ENCODE data around the gene RTL3. TPM values are rescaled to one million over a fixed set of nuclear protein-coding genes. Genes with fewer than 3 reads are reported as not detected.

RTL3 gene
- total and polyA plus RNA-seq, 12 donors = 0.03 TPM; not detected in 11

DNA sequence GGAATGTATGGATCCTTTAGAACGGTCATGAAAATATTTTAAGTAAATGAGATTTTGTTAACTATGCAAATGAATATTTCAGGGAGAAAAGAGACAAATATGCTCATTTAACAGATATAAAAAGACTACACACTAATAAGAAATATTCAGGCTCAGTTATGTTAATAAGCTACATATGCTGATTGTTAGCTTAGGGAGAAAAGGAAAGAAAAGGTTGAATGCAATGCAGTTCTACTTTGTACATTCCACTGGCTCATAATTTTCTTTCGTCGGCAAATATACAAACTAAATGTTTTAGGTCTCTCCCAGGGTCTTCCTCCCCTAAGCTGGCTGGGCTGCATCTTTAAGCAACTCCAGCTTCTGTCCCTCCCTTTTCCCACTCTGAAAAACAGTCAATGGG lies 2.7 kb upstream of the RTL3 start:
- TF ChIP-seq, protein P1, sequence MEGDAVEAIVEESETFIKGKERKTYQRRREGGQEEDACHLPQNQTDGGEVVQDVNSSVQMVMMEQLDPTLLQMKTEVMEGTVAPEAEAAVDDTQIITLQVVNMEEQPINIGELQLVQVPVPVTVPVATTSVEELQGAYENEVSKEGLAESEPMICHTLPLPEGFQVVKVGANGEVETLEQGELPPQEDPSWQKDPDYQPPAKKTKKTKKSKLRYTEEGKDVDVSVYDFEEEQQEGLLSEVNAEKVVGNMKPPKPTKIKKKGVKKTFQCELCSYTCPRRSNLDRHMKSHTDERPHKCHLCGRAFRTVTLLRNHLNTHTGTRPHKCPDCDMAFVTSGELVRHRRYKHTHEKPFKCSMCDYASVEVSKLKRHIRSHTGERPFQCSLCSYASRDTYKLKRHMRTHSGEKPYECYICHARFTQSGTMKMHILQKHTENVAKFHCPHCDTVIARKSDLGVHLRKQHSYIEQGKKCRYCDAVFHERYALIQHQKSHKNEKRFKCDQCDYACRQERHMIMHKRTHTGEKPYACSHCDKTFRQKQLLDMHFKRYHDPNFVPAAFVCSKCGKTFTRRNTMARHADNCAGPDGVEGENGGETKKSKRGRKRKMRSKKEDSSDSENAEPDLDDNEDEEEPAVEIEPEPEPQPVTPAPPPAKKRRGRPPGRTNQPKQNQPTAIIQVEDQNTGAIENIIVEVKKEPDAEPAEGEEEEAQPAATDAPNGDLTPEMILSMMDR (IDR thresholded peaks at IDR 0.05) = no peak
- no peak for TF ChIP-seq POLR2A (IDR thresholded peaks at IDR 0.05)
- H3K4me1 ChIP-seq (replicated peaks in 1 of 2) = no peaks in the 10 kb centered on the region

DNA sequence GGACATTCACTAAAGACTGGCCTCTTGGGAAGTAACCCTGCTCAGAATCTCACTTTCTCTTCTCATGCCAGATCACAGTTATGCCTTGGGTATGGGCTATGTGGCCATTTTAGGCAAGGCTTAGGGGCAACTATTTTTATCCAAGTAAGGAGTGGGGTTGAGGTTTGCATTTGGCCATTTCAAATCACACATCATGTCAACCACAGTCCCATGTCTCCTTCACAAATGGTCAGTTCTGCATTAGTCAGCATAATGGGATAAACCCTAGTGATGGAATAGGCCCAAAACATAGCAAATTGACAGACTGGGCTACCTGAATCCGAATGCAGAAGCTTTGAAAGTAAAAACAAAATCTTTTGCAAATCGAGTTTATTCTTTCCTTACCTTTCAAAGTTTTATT lies 827 bp upstream of the RTL3 start:
- Histone ChIP-seq H3K9me3 (replicated peaks in 1 of 3) (no peaks in the 10 kb centered on the region), H3K4me3 (no peak overlapping the region), H3K27me3 (peaks cover 7% of the 10 kb centered on the region), H3K4me1 (replicated peaks in 1 of 2) (no peaks in the 10 kb centered on the region), H3K27ac (no peak overlapping the region), H3K36me3 (replicated peaks in 1 of 2) (no peaks in the 10 kb centered on the region)
- TF ChIP-seq, protein P1 (IDR thresholded peaks at IDR 0.05) = no peak
- no peak for TF ChIP-seq POLR2A (IDR thresholded peaks at IDR 0.05)
- no peak for DNase-seq
- WGBS, 4 donors = 43 to 74% (median 49%) methylated on average over 2 of the region's 2 CpGs
- intact Hi-C loops (cut with DNase I) = no loop called here

More for the DNA sequence above, 2.7 kb upstream of the RTL3 start:
- no peak overlapping the region for H3K27ac ChIP-seq
- H3K4me3 ChIP-seq = no peak overlapping the region
- H3K9me3 ChIP-seq (replicated peaks in 1 of 3) = no peaks in the 10 kb centered on the region
- WGBS, 4 donors = 75 to 84% (median 79%) methylated on average over 3 of the region's 3 CpGs
- H3K36me3 ChIP-seq (replicated peaks in 1 of 2) = no peaks in the 10 kb centered on the region
- intact Hi-C loops (cut with DNase I) = no loop called here
- DNase-seq = no peak
- peaks cover 7% of the 10 kb centered on the region for H3K27me3 ChIP-seq

DNA sequence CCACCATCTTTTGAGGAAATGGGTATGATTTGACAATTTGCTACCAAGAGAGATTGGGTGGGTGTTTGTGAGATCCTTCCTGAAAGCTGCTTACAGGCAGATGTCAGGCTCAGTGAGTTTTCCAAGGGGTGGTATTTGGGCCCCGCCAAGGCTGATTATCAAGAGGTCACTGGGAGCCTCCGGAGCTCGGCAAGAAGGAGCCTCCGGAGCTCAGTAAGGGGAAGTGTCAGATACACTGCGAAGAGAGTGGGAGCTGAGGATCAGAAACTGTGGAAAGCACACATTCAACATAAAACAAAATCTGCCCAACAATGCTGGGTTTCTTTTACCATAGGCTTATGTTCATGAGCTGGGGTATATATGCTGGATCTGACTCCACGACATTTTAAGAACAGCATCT lies 714 bp downstream of the RTL3 start:
- no peak for TF ChIP-seq POLR2A (IDR thresholded peaks at IDR 0.05)
- TF ChIP-seq, protein P1 (IDR thresholded peaks at IDR 0.05) = no peak
- Histone ChIP-seq H3K27me3 (peaks cover 7% of the 10 kb centered on the region), H3K4me3 (no peak overlapping the region), H3K27ac (no peak overlapping the region), H3K9me3 (replicated peaks in 1 of 3) (no peaks in the 10 kb centered on the region), H3K36me3 (replicated peaks in 1 of 2) (no peaks in the 10 kb centered on the region), H3K4me1 (replicated peaks in 1 of 2) (no peaks in the 10 kb centered on the region)
- no peak for DNase-seq
- intact Hi-C loops (cut with DNase I) = no loop called here
- 54 to 74% (median 67%) methylated on average over 6 of the region's 6 CpGs for WGBS, 4 donors

DNA sequence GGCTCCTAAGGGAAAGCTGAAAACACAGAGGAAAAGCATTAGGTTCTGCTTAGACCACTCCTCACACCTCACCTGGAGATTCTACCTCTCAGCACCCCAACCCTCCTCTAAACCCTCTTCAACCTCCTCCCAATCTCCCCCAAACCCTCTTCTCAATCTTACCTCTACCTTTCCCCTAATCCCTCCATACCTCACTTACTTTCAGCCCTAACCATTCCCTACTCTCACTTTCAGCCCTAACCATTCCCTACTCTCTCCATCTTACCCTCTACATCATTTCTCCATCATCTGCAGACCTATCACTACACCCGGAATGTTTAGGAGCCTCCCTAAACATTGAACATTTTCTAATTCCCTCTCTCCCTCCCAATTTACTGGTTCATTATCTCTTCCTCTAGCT lies 3.5 kb downstream of the RTL3 start:
- intact Hi-C loops (cut with DNase I) = no loop called here
- no peak for TF ChIP-seq POLR2A (IDR thresholded peaks at IDR 0.05)
- TF ChIP-seq, protein P1 (IDR thresholded peaks at IDR 0.05) = no peak
- Histone ChIP-seq H3K4me3 (no peak overlapping the region), H3K4me1 (replicated peaks in 1 of 2) (no peaks in the 10 kb centered on the region), H3K9me3 (replicated peaks in 1 of 3) (no peaks in the 10 kb centered on the region), H3K27me3 (peaks cover 14% of the 10 kb centered on the region), H3K36me3 (replicated peaks in 1 of 2) (no peaks in the 10 kb centered on the region), H3K27ac (no peak overlapping the region)
- 54 to 68% (median 62%) methylated on average over 1 of the region's 1 CpG for WGBS, 4 donors
- DNase-seq = no peak

All from adrenal gland (tissue), 12 donors.